IMR-90 (cell line): ENCODE data around the gene SLC6A6. TPM values are rescaled to one million over a fixed set of nuclear protein-coding genes. Genes with fewer than 3 reads are reported as not detected.

Experiments used
- ATAC-seq: fragments of 200-7000 bp; cut with Tn5 transposase; 2 replicates; pipeline ENCODE4 v1.9.1; 2020; ENCODE audit warnings: low read depth, mild to moderate bottlenecking, moderate library complexity
- BruUV-seq: library from RNA; stranded (reverse); fragments of 400-500 nt; replicated peaks from 2 replicates; lab custom pipeline; 2021; lab: Mats Ljungman, UMichigan
- CTCF ChIA-PET: fragments of 300-600 bp; formaldehyde crosslinking; extraction: SDS; loops from one replicate; lab custom pipeline; 2021; ENCODE audit warnings: antibody characterized with exemption; lab: Yijun Ruan, JAX
- POLR2A ChIA-PET: fragments of 300-600 bp; sonication (Branson Sonifier 250); formaldehyde crosslinking; loops from one replicate; lab custom pipeline; 2022; ENCODE audit warnings: antibody characterized with exemption; ENCODE audit not compliant: unreplicated experiment; lab: Charles Lee
- DNase-seq: peaks from one replicate; pipeline ENCODE4 v3.0.0; 2013
- H2AFZ ChIP-seq: replicated peaks from 2 replicates; pipeline ENCODE3; 2013; ENCODE audit warnings: low read length, mild to moderate bottlenecking; ENCODE audit not compliant: poor library complexity
- H2AK5ac ChIP-seq: 2 replicates; pipeline ENCODE4 v1.6.1; 2013; ENCODE audit warnings: low read depth, low read length, inconsistent platforms
- H2AK9ac ChIP-seq: replicated peaks from 2 replicates; pipeline ENCODE3; 2013; ENCODE audit warnings: mild to moderate bottlenecking, low read depth, low read length, moderate library complexity; ENCODE audit not compliant: poor library complexity
- H2BK120ac ChIP-seq: 2 replicates; pipeline ENCODE4 v1.6.1; 2013; ENCODE audit warnings: low read depth, low read length, inconsistent platforms
- H2BK15ac ChIP-seq: 3 replicates; pipeline ENCODE4 v1.6.1; 2013; ENCODE audit warnings: low read depth, low read length, inconsistent platforms
- H2BK20ac ChIP-seq: 2 replicates; pipeline ENCODE4 v1.6.1; 2013; ENCODE audit warnings: low read depth, mild to moderate bottlenecking, inconsistent platforms, low read length, moderate library complexity
- H2BK5ac ChIP-seq: 2 replicates; pipeline ENCODE4 v1.6.1; 2013; ENCODE audit warnings: mild to moderate bottlenecking, low read depth, low read length, inconsistent platforms; ENCODE audit not compliant: poor library complexity, severe bottlenecking
- H3K14ac ChIP-seq: replicated peaks from 2 replicates; pipeline ENCODE4 v1.6.1; 2013; ENCODE audit warnings: low read depth, low read length, inconsistent platforms
- H3K18ac ChIP-seq: 2 replicates; pipeline ENCODE4 v1.6.1; 2013; ENCODE audit warnings: low read depth, low read length, control low read depth
- H3K23ac ChIP-seq: 2 replicates; pipeline ENCODE4 v1.6.1; 2013; ENCODE audit warnings: low read depth, low read length, inconsistent platforms
- H3K27ac ChIP-seq: 2 replicates; pipeline ENCODE4 v1.5.1; 2013; ENCODE audit warnings: mild to moderate bottlenecking, control low read depth, low read length; ENCODE audit not compliant: insufficient read depth
- H3K27me3 ChIP-seq: 2 replicates; pipeline ENCODE4 v1.6.1; 2013; ENCODE audit warnings: low read length; ENCODE audit not compliant: control insufficient read depth, insufficient read depth
- H3K36me3 ChIP-seq: 2 replicates; pipeline ENCODE4 v1.6.1; 2013; ENCODE audit warnings: low read length, mixed read lengths; ENCODE audit not compliant: control insufficient read depth, insufficient read depth
- H3K4ac ChIP-seq: 2 replicates; pipeline ENCODE4 v1.6.1; 2013; ENCODE audit warnings: low read depth, low read length, inconsistent platforms
- H3K4me1 ChIP-seq: 2 replicates; pipeline ENCODE4 v1.6.1; 2013; ENCODE audit warnings: low read length, mixed read lengths; ENCODE audit not compliant: control insufficient read depth, insufficient read depth
- H3K4me2 ChIP-seq: 2 replicates; pipeline ENCODE4 v1.6.1; 2013; ENCODE audit warnings: low read depth, mild to moderate bottlenecking, control low read depth, low read length, moderate library complexity
- H3K4me3 ChIP-seq: 2 replicates; pipeline ENCODE4 v1.5.1; 2013; ENCODE audit warnings: low read depth, mild to moderate bottlenecking, control low read depth, low read length, moderate library complexity; ENCODE audit not compliant: insufficient read depth
- H3K56ac ChIP-seq: 2 replicates; pipeline ENCODE4 v1.6.1; 2013; ENCODE audit warnings: low read length, inconsistent platforms; ENCODE audit not compliant: insufficient read depth; ENCODE audit errors: extremely low read depth
- H3K79me1 ChIP-seq, 2 experiments: 2 replicates each; pipeline ENCODE4 v1.6.1; 2013; ENCODE audit warnings: low read length in 2 of 2, inconsistent platforms in 1 of 2, low read depth in 1 of 2
- H3K9ac ChIP-seq: 2 replicates; pipeline ENCODE4 v1.6.1; 2013; ENCODE audit warnings: low read depth, low read length, control low read depth
- H3K9me1 ChIP-seq: 2 replicates; pipeline ENCODE4 v1.6.1; 2013; ENCODE audit warnings: low read length, inconsistent platforms; ENCODE audit not compliant: insufficient read depth
- H3K9me3 ChIP-seq: 2 replicates; pipeline ENCODE4 v1.6.1; 2013; ENCODE audit warnings: low read length; ENCODE audit not compliant: control insufficient read depth, insufficient read depth
- H4K20me1 ChIP-seq: 2 replicates; pipeline ENCODE4 v1.6.1; 2013; ENCODE audit warnings: low read length, inconsistent platforms; ENCODE audit not compliant: insufficient read depth
- H4K5ac ChIP-seq: 2 replicates; pipeline ENCODE4 v1.6.1; 2013; ENCODE audit warnings: mild to moderate bottlenecking, low read depth, low read length, control low read depth
- H4K8ac ChIP-seq, 2 experiments: 2 replicates each; pipeline ENCODE4 v1.6.1; 2013; ENCODE audit warnings: low read depth in 2 of 2, low read length in 2 of 2, control low read depth in 1 of 2, inconsistent platforms in 1 of 2
- H4K91ac ChIP-seq: 2 replicates; pipeline ENCODE4 v1.6.1; 2013; ENCODE audit warnings: low read depth, low read length, inconsistent platforms; ENCODE audit not compliant: insufficient read depth
- BHLHE40 ChIP-seq: fragments of 150-350 bp; IDR thresholded peaks from 2 replicates; pipeline ENCODE4 v1.6.1; 2016; ENCODE audit warnings: mild to moderate bottlenecking, low read depth, low read length
- POLR2A ChIP-seq: IDR thresholded peaks from 2 replicates; pipeline ENCODE4 v1.6.1; 2012; ENCODE audit warnings: mild to moderate bottlenecking, low read depth, low read length
- RCOR1 ChIP-seq: IDR thresholded peaks from 2 replicates; pipeline ENCODE4 v1.6.1; 2012; ENCODE audit warnings: mild to moderate bottlenecking, low read length, improper control_type of control experiment; ENCODE audit not compliant: insufficient replicate concordance
- RFX5 ChIP-seq: IDR thresholded peaks from 2 replicates; pipeline ENCODE4 v1.8.0; 2012; ENCODE audit warnings: low read depth, mild to moderate bottlenecking, low read length, moderate library complexity
- SMC3 ChIP-seq: fragments of 150-350 bp; IDR thresholded peaks from 2 replicates; pipeline ENCODE4 v1.6.1; 2016; ENCODE audit warnings: low read depth, mild to moderate bottlenecking, antibody characterized with exemption, low read length, moderate library complexity
- USF2 ChIP-seq: fragments of 150-350 bp; IDR thresholded peaks from 2 replicates; pipeline ENCODE4 v1.6.1; 2017; ENCODE audit warnings: mild to moderate bottlenecking, antibody characterized with exemption, low read length, low read depth
- WGBS, 2 experiments: methylation state at CpG; one replicate each; pipeline versions ENCODE4 v1.1.5 to v1.1.7; 2013; ENCODE audit warnings: missing lambda C conversion rate in 2 of 2; ENCODE audit not compliant: insufficient read length in 1 of 2; ENCODE audit errors: extremely low coverage in 2 of 2; 5-methylcytosine and 5-hydroxymethylcytosine counted together
- dilution Hi-C: fragments of 300-500 bp; cut with HindIII; formaldehyde crosslinking; loops from one replicate; pipeline ENCODE4 v1.14.3; 2018; ENCODE audit warnings: low sequenced_read_pairs; ENCODE audit not compliant: unreplicated experiment
- in situ Hi-C: fragments of 300-500 bp; cut with MboI; formaldehyde crosslinking; loops from 3 replicates; pipeline ENCODE4 v1.14.3; 2019; ENCODE audit warnings: low sequenced_read_pairs, inconsistent platforms, mixed read lengths
- intact Hi-C: fragments of 100-400 bp; cut with micrococcal nuclease; formaldehyde crosslinking; loops from 2 replicates; pipeline ENCODE4 v1.10.0; 2022
- polyA plus RNA-seq, 3 experiments: library from polyadenylated mRNA; depleted of rRNA; stranded (reverse); fragments of >200 nt; gene quantifications; 2 replicates each; pipeline ENCODE4 v1.2.3, GENCODE V29; 2012; ENCODE audit warnings: low replicate concordance in 1 of 3
- total RNA-seq: library from RNA; depleted of rRNA; stranded (reverse); fragments of >200 nt; gene quantifications from 2 replicates; pipeline ENCODE4 v1.2.3, GENCODE V29; 2012

SLC6A6 gene
- total and polyA plus RNA-seq, 2 of the 4 experiments (the other 2 are of a cell fraction): 29.9 to 39.4 TPM

GRCh38 chr3:14402304-14402811 is at the start of gene SLC6A6 (continued):
- TF ChIP-seq USF2 (no peak), RFX5 (no peak), POLR2A (peak; percentile 87), SMC3 (peak; percentile 27; the same call in 1 of the 2 replicates), BHLHE40 (peak; percentile 69)

- no peak overlapping the region; the same call in 1 of the 2 replicates for H4K5ac ChIP-seq
- BruUV-seq: no TSS peak
- WGBS, 2 experiments: no CpG with 5 or more reads among the region's 1 CpG
- H2AFZ ChIP-seq: peak overlapping the region; percentile 60
- no peaks in the 10 kb centered on the region for H4K20me1 ChIP-seq
- H3K9ac ChIP-seq: no peak overlapping the region
- H4K8ac ChIP-seq: no peak overlapping the region
- dilution Hi-C loops: no loop called here
- H2BK15ac ChIP-seq: peak overlapping the region; percentile 78; the same call in 2 of the 3 replicates
- H3K4ac ChIP-seq: peak overlapping the region; percentile 49; the same call in 1 of the 2 replicates
- peak overlapping the region; percentile 42; the same call in 1 of the 2 replicates for H3K14ac ChIP-seq
- no peaks in the 10 kb centered on the region for H3K79me1 ChIP-seq
- H2AK9ac ChIP-seq: peak overlapping the region; percentile 56
- no peak for ATAC-seq
- DNase-seq: no peak
- 0 out of 2 replicates have a peak overlapping the region, but pooled peaks have one; percentile 47 for H2AK5ac ChIP-seq
- no peak overlapping the region for H3K23ac ChIP-seq
- H3K4me1 ChIP-seq: peaks cover 7% of the 10 kb centered on the region; the same call in 1 of the 2 replicates
- POLR2A ChIA-PET: no interaction called here
- intact Hi-C loops: no loop called here
- H3K4me3 ChIP-seq: no peak overlapping the region
- no peaks in the 10 kb centered on the region; the same call in 1 of the 2 replicates for H3K9me3 ChIP-seq
- no peaks in the 10 kb centered on the region for H3K36me3 ChIP-seq
- no peak overlapping the region for H2BK5ac ChIP-seq
- H3K27me3 ChIP-seq: peaks cover 15% of the 10 kb centered on the region
- H2BK120ac ChIP-seq: no peak overlapping the region; the same call in 1 of the 2 replicates
- no peak for TF ChIP-seq RCOR1
- no peak for TF ChIP-seq POLR2A
- no peak overlapping the region for H3K27ac ChIP-seq
- in situ Hi-C loops: no loop called here
- CTCF ChIA-PET: no interaction called here
- peak overlapping the region; percentile 55; the same call in 1 of the 2 replicates for H2BK20ac ChIP-seq
- H3K56ac ChIP-seq: no peak overlapping the region
- no peak overlapping the region for H3K4me2 ChIP-seq
- 0 out of 2 replicates have a peak overlapping the region, but pooled peaks have one; percentile 29 for H4K91ac ChIP-seq
- no peak overlapping the region; the same call in 1 of the 2 replicates for H3K18ac ChIP-seq
- no peaks in the 10 kb centered on the region for H3K9me1 ChIP-seq
These were observed 48.9 kb upstream of the SLC6A6 start for GRCh38 chr3:14353502-14353901.
